GM18867 (cell line): ENCODE results near the gene COMMD8.

Source experiments
- ATAC-seq: cut with Tn5 transposase; IDR thresholded peaks from one replicate; pipeline ENCODE4 v1.9.1; 2021; ENCODE audit warnings: mild to moderate bottlenecking, moderate library complexity; ENCODE audit not compliant: unreplicated experiment

COMMD8 gene

GRCh38 chr4:47473141-47473750, 9.7 kb upstream of the COMMD8 start:
- ATAC-seq, result no peak

- ATAC-seq, result no peak
Observed at GRCh38 chr4:47471591-47471990, 8.1 kb upstream of the COMMD8 start.

- no peak for ATAC-seq
Observed at GRCh38 chr4:47471064-47471463, 7.6 kb upstream of the COMMD8 start.

GRCh38 chr4:47469951-47470350, 6.4 kb upstream of the COMMD8 start:
- no peak for ATAC-seq

- no peak for ATAC-seq
Observed at GRCh38 chr4:47468706-47469365, 5.3 kb upstream of the COMMD8 start.

GRCh38 chr4:47466056-47466785, 2.7 kb upstream of the COMMD8 start:
- ATAC-seq, result no peak

- ATAC-seq, result no peak
Observed at GRCh38 chr4:47465004-47465403, 1.5 kb upstream of the COMMD8 start.

- peak; percentile 28 for ATAC-seq
Observed at GRCh38 chr4:47462799-47463234, 685 bp downstream of the COMMD8 start.

GRCh38 chr4:47451657-47452056, 11.8 kb downstream of the COMMD8 start:
- ATAC-seq, result no peak

- ATAC-seq, result no peak
Observed at GRCh38 chr4:47444031-47444430, 19.5 kb downstream of the COMMD8 start.

GRCh38 chr4:47442980-47443379, 20.5 kb downstream of the COMMD8 start:
- ATAC-seq, result no peak

GRCh38 chr4:47434931-47435330, 28.6 kb downstream of the COMMD8 start:
- no peak for ATAC-seq

GRCh38 chr4:47432749-47433148, 30.8 kb downstream of the COMMD8 start:
- no peak for ATAC-seq

GRCh38 chr4:47427935-47428334, 35.6 kb downstream of the COMMD8 start:
- no peak for ATAC-seq

GRCh38 chr4:47425628-47426027, 37.9 kb downstream of the COMMD8 start:
- no peak for ATAC-seq

- no peak for ATAC-seq
Observed at GRCh38 chr4:47419296-47419695, 44.2 kb downstream of the COMMD8 start.

- ATAC-seq, result no peak
Observed at GRCh38 chr4:47418147-47418546, 45.4 kb downstream of the COMMD8 start.

- no peak for ATAC-seq
Observed at GRCh38 chr4:47415719-47416118, 47.8 kb downstream of the COMMD8 start.

GRCh38 chr4:47413521-47413920, 50.0 kb downstream of the COMMD8 start:
- ATAC-seq, result no peak

- no peak for ATAC-seq
Observed at GRCh38 chr4:47410271-47410670, 53.2 kb downstream of the COMMD8 start.

GRCh38 chr4:47406408-47406807, 57.1 kb downstream of the COMMD8 start:
- ATAC-seq, result peak; percentile 74
